Ishikawa (cell line): ENCODE data around the gene ACYP1.

ENCODE experiments used
- EGR1 ChIP-seq: IDR thresholded peaks from 2 replicates; pipeline ENCODE4 v1.6.1; 2012
- EP300 ChIP-seq: IDR thresholded peaks from 2 replicates; pipeline ENCODE4 v1.6.1; 2012; ENCODE audit warnings: borderline replicate concordance
- FOXM1 ChIP-seq: IDR thresholded peaks from 2 replicates; pipeline ENCODE4 v1.6.1; 2012; ENCODE audit warnings: low read depth, borderline replicate concordance
- MAX ChIP-seq: IDR thresholded peaks from 2 replicates; pipeline ENCODE4 v1.6.1; 2012
- NFIC ChIP-seq: IDR thresholded peaks from 2 replicates; pipeline ENCODE4 v1.6.1; 2012
- TAF1 ChIP-seq: IDR thresholded peaks from 2 replicates; pipeline ENCODE4 v1.6.1; 2012; ENCODE audit warnings: low read depth, mild to moderate bottlenecking
- YY1 ChIP-seq: IDR thresholded peaks from 2 replicates; pipeline ENCODE4 v1.6.1; 2012; ENCODE audit warnings: low read depth

GRCh38 chr14:75046275-75046674 lies 17.5 kb downstream of the ACYP1 start:
- TF ChIP-seq FOXM1 (no peak), YY1 (no peak), EGR1 (no peak), MAX (no peak), TAF1 (no peak), NFIC (no peak), EP300 (no peak)
